MCF 10A (cell line): Measurements from ENCODE around the gene MAGEA11. TPM values are rescaled to one million over a fixed set of nuclear protein-coding genes. Genes with fewer than 3 reads are reported as not detected.
"Not testable (repeated sequence)": the region's sequence is repeated elsewhere in the genome, so short reads cannot be mapped to it uniquely, and the experiment has no call there.

Source experiments
- BruUV-seq: library from RNA; stranded (reverse); fragments of 400-500 nt; replicated peaks from 2 replicates; lab custom pipeline; 2021; lab: Mats Ljungman, UMichigan
- CTCF ChIA-PET: fragments of 300-600 bp; sonication (Branson Sonifier 250); formaldehyde crosslinking; extraction: SDS; loops from one replicate; lab custom pipeline; 2021; ENCODE audit warnings: antibody characterized with exemption, inconsistent platforms; lab: Yijun Ruan, JAX
- POLR2A ChIA-PET: fragments of 300-600, 350-650 bp; sonication (Branson Sonifier 250); formaldehyde crosslinking; extraction: SDS; loops from one replicate; lab custom pipeline; 2020; ENCODE audit warnings: antibody characterized with exemption, inconsistent platforms; lab: Yijun Ruan, JAX
- DNase-seq: peaks from one replicate; pipeline ENCODE4 v3.0.0-alpha.2; 2018; ENCODE audit not compliant: unreplicated experiment
- H3K27ac Mint-ChIP-seq: one replicate; pipeline ENCODE4 v1.8.0; 2022; ENCODE audit warnings: mild to moderate bottlenecking, low read depth, mixed read lengths; ENCODE audit not compliant: unreplicated experiment
- H3K27me3 Mint-ChIP-seq: one replicate; pipeline ENCODE4 v1.8.0; 2022; ENCODE audit warnings: mixed read lengths; ENCODE audit not compliant: insufficient read depth, unreplicated experiment
- H3K36me3 Mint-ChIP-seq: one replicate; pipeline ENCODE4 v1.8.0; 2022; ENCODE audit warnings: mild to moderate bottlenecking, moderate library complexity, mixed read lengths; ENCODE audit not compliant: insufficient read depth, unreplicated experiment
- H3K4me1 Mint-ChIP-seq: one replicate; pipeline ENCODE4 v1.8.0; 2022; ENCODE audit warnings: mixed read lengths; ENCODE audit not compliant: insufficient read depth, unreplicated experiment
- H3K4me3 Mint-ChIP-seq: one replicate; pipeline ENCODE4 v1.8.0; 2022; ENCODE audit warnings: mild to moderate bottlenecking, moderate library complexity, mixed read lengths; ENCODE audit not compliant: unreplicated experiment
- H3K9me3 Mint-ChIP-seq: one replicate; pipeline ENCODE4 v1.8.0; 2022; ENCODE audit warnings: mixed read lengths; ENCODE audit not compliant: unreplicated experiment
- CTCF ChIP-seq: fragments of 200-600 bp; IDR thresholded peaks from one replicate; pipeline ENCODE4 v1.8.0; 2022; ENCODE audit warnings: antibody characterized with exemption, mild to moderate bottlenecking; ENCODE audit not compliant: unreplicated experiment
- intact Hi-C: fragments of 100-400 bp; cut with micrococcal nuclease; formaldehyde crosslinking; loops from 2 replicates; pipeline ENCODE4 v1.14.1; 2022
- total RNA-seq: library from RNA; stranded (reverse); gene quantifications from 2 replicates; pipeline ENCODE4 v1.2.3, GENCODE V29; 2022

MAGEA11 gene
- total RNA-seq, 1 experiment from 2014 or later = not detected

GRCh38 chrX:149760965-149761364 lies 49.1 kb downstream of the MAGEA11 start:
- no TSS peak for BruUV-seq
- Mint-ChIP-seq H3K36me3 (no peaks in the 10 kb centered on the region), H3K27ac (no peak overlapping the region), H3K4me1 (no peaks in the 10 kb centered on the region), H3K9me3 (no peaks in the 10 kb centered on the region), H3K4me3 (no peak overlapping the region), H3K27me3 (no peaks in the 10 kb centered on the region)
- ChIA-PET CTCF (no interaction called here), POLR2A (no interaction called here)
- no peak for DNase-seq
- TF ChIP-seq CTCF = no peak
- intact Hi-C loops = no loop called here

GRCh38 chrX:149761858-149762674 lies 50.2 kb downstream of the MAGEA11 start:
- intact Hi-C loops, CTCF ChIA-PET, H3K36me3 Mint-ChIP-seq, DNase-seq, H3K9me3 Mint-ChIP-seq, POLR2A ChIA-PET, H3K27me3 Mint-ChIP-seq, H3K27ac Mint-ChIP-seq, H3K4me1 Mint-ChIP-seq, H3K4me3 Mint-ChIP-seq, BruUV-seq: not testable (repeated sequence)

GRCh38 chrX:149762696-149763614 lies 51.1 kb downstream of the MAGEA11 start:
- BruUV-seq = no TSS peak
- H3K27ac Mint-ChIP-seq = no peak overlapping the region
- CTCF ChIA-PET = no interaction called here
- H3K27me3 Mint-ChIP-seq = no peaks in the 10 kb centered on the region
- H3K36me3 Mint-ChIP-seq = no peaks in the 10 kb centered on the region
- intact Hi-C loops = no loop called here
- no peak for TF ChIP-seq CTCF
- no peaks in the 10 kb centered on the region for H3K9me3 Mint-ChIP-seq
- H3K4me3 Mint-ChIP-seq = no peak overlapping the region
- DNase-seq = no peak
- POLR2A ChIA-PET = no interaction called here
- no peaks in the 10 kb centered on the region for H3K4me1 Mint-ChIP-seq

Other genes with a start within 250 kb of the MAGEA11 start
- 29.9 and 40.2 TPM in 2 replicates for gene IDS, start 206.8 kb upstream of the MAGEA11 start, total RNA-seq
- gene EOLA1, start 171.0 kb upstream of the MAGEA11 start, total RNA-seq = 18.2 and 22.3 TPM in 2 replicates
- gene HSFX3, start 162.1 kb upstream of the MAGEA11 start, total RNA-seq = not detected in 2 replicates
- gene MAGEA9B, start 124.6 kb upstream of the MAGEA11 start, total RNA-seq = not detected in 2 replicates
- gene HSFX2, start 116.7 kb upstream of the MAGEA11 start, total RNA-seq = 0.82 TPM in 1 of 2 replicates, not detected in the other
- 14.7 and 15.5 TPM in 2 replicates for gene TMEM185A, start 80.3 kb upstream of the MAGEA11 start, total RNA-seq
- gene HSFX1, start 62.0 kb downstream of the MAGEA11 start, total RNA-seq = 0.61 TPM in 1 of 2 replicates, not detected in the other
- not detected in 2 replicates for gene MAGEA9, start 69.9 kb downstream of the MAGEA11 start, total RNA-seq
- gene MAGEA8, start 169.1 kb downstream of the MAGEA11 start, total RNA-seq = not detected in 2 replicates
- gene HSFX4, start 217.5 kb downstream of the MAGEA11 start, total RNA-seq = not detected in 2 replicates
- 47.4 and 52.8 TPM in 2 replicates for gene EOLA2, start 226.4 kb downstream of the MAGEA11 start, total RNA-seq